H9 (cell line): ENCODE results near the gene FNDC3A. TPM values are rescaled to one million over a fixed set of nuclear protein-coding genes. Genes with fewer than 3 reads are reported as not detected.

Source experiments
- DNase-seq: peaks from one replicate; pipeline ENCODE4 v3.0.0-alpha.2; 2017
- H2AFZ ChIP-seq: one replicate; pipeline ENCODE4 v1.6.1; 2013; ENCODE audit warnings: mild to moderate bottlenecking, low read length, control low read depth, moderate library complexity
- H2AK5ac ChIP-seq: 2 replicates; pipeline ENCODE4 v1.6.1; 2013; ENCODE audit warnings: low read length, control low read depth, mixed read lengths; ENCODE audit not compliant: insufficient read length
- H2BK120ac ChIP-seq: one replicate; pipeline ENCODE4 v1.6.1; 2013; ENCODE audit warnings: low read depth, mild to moderate bottlenecking, low read length, control low read depth, inconsistent platforms; ENCODE audit not compliant: poor library complexity, severe bottlenecking
- H2BK12ac ChIP-seq: 2 replicates; pipeline ENCODE4 v1.6.1; 2013; ENCODE audit warnings: low read length, control low read depth, mixed read lengths, low read depth; ENCODE audit not compliant: insufficient read length
- H2BK15ac ChIP-seq: 2 replicates; pipeline ENCODE4 v1.6.1; 2013; ENCODE audit warnings: low read depth, low read length, control low read depth
- H2BK20ac ChIP-seq: one replicate; pipeline ENCODE4 v1.6.1; 2013; ENCODE audit warnings: low read depth, mild to moderate bottlenecking, low read length, control low read depth, inconsistent platforms; ENCODE audit not compliant: poor library complexity, severe bottlenecking
- H2BK5ac ChIP-seq: 2 replicates; pipeline ENCODE4 v1.6.1; 2013; ENCODE audit warnings: low read length, control low read depth, mixed read lengths; ENCODE audit not compliant: insufficient read length
- H3K14ac ChIP-seq: 2 replicates; pipeline ENCODE4 v1.6.1; 2013; ENCODE audit warnings: low read length, control low read depth; ENCODE audit not compliant: insufficient read depth
- H3K18ac ChIP-seq: 2 replicates; pipeline ENCODE4 v1.6.1; 2013; ENCODE audit warnings: low read depth, mild to moderate bottlenecking, mixed read lengths, low read length, control low read depth; ENCODE audit not compliant: insufficient read length
- H3K23ac ChIP-seq: 2 replicates; pipeline ENCODE4 v1.6.1; 2013; ENCODE audit warnings: low read length, control low read depth, mixed read lengths, low read depth; ENCODE audit not compliant: insufficient read length
- H3K23me2 ChIP-seq: 2 replicates; pipeline ENCODE4 v1.6.1; 2013; ENCODE audit warnings: low read depth, mild to moderate bottlenecking, mixed read lengths, low read length, control low read depth; ENCODE audit not compliant: insufficient read length, poor library complexity, severe bottlenecking
- H3K27ac ChIP-seq: 2 replicates; pipeline ENCODE4 v1.5.1; 2013; ENCODE audit warnings: low read length, control low read depth, mixed read lengths, low read depth; ENCODE audit not compliant: insufficient read length
- H3K27me3 ChIP-seq: 2 replicates; pipeline ENCODE4 v1.6.1; 2013; ENCODE audit warnings: low read length, control low read depth, inconsistent platforms; ENCODE audit not compliant: insufficient read depth
- H3K4ac ChIP-seq: 2 replicates; pipeline ENCODE4 v1.6.1; 2013; ENCODE audit warnings: low read depth, mild to moderate bottlenecking, control low read depth, inconsistent platforms, low read length, moderate library complexity
- H3K4me1 ChIP-seq: 2 replicates; pipeline ENCODE4 v1.6.1; 2013; ENCODE audit warnings: low read length, control low read depth, inconsistent platforms; ENCODE audit not compliant: insufficient read depth
- H3K4me2 ChIP-seq: 2 replicates; pipeline ENCODE4 v1.6.1; 2013; ENCODE audit warnings: low read length, control low read depth, mixed read lengths; ENCODE audit not compliant: insufficient read length, insufficient read depth
- H3K56ac ChIP-seq: 2 replicates; pipeline ENCODE4 v1.6.1; 2013; ENCODE audit warnings: low read depth, mild to moderate bottlenecking, mixed read lengths, low read length, control low read depth; ENCODE audit not compliant: insufficient read length
- H3K79me1 ChIP-seq: 2 replicates; pipeline ENCODE4 v1.6.1; 2013; ENCODE audit warnings: low read depth, mild to moderate bottlenecking, moderate library complexity, low read length, control low read depth, inconsistent platforms; ENCODE audit not compliant: insufficient read depth, poor library complexity, severe bottlenecking
- H3K79me2 ChIP-seq: 2 replicates; pipeline ENCODE4 v1.6.1; 2013; ENCODE audit warnings: low read length, control low read depth, inconsistent platforms; ENCODE audit not compliant: insufficient read depth
- H3K9ac ChIP-seq: 2 replicates; pipeline ENCODE4 v1.6.1; 2013; ENCODE audit warnings: low read length, control low read depth, mixed read lengths; ENCODE audit not compliant: insufficient read length; ENCODE audit errors: extremely low read depth
- H3K9me3 ChIP-seq: one replicate; pipeline ENCODE4 v1.6.1; 2013; ENCODE audit warnings: low read depth, low read length, inconsistent platforms; ENCODE audit not compliant: control insufficient read depth
- H3T11ph ChIP-seq: one replicate; pipeline ENCODE4 v1.6.1; 2013; ENCODE audit warnings: mild to moderate bottlenecking, low read length, control low read depth, inconsistent platforms
- H4K20me1 ChIP-seq: one replicate; pipeline ENCODE4 v1.6.1; 2013; ENCODE audit not compliant: control insufficient read depth, insufficient read length, insufficient read depth
- H4K5ac ChIP-seq: 2 replicates; pipeline ENCODE4 v1.6.1; 2013; ENCODE audit warnings: low read depth, mild to moderate bottlenecking, mixed read lengths, low read length, control low read depth; ENCODE audit not compliant: insufficient read length
- H4K8ac ChIP-seq: replicated peaks from 2 replicates; pipeline ENCODE4 v1.6.1; 2013; ENCODE audit warnings: low read length, control low read depth, mixed read lengths, low read depth; ENCODE audit not compliant: insufficient read length
- H4K91ac ChIP-seq: 2 replicates; pipeline ENCODE4 v1.6.1; 2013; ENCODE audit warnings: low read depth, mild to moderate bottlenecking, moderate library complexity, mixed read lengths, low read length, control low read depth; ENCODE audit not compliant: insufficient read length
- H3K27ac Mint-ChIP-seq, 3 experiments: 2 replicates in 2 of 3; 3 replicates in 1 of 3; pipeline ENCODE4 v1.8.0; 2020 to 2021; ENCODE audit warnings: mixed read lengths in 3 of 3, mild to moderate bottlenecking in 1 of 3, moderate library complexity in 1 of 3
- H3K27me3 Mint-ChIP-seq: 2 replicates; pipeline ENCODE4 v1.8.0; 2021; ENCODE audit warnings: low read depth, mild to moderate bottlenecking, moderate library complexity, mixed read lengths
- H3K36me3 Mint-ChIP-seq, 3 experiments: 2 replicates in 2 of 3; 3 replicates in 1 of 3; pipeline ENCODE4 v1.8.0; 2020 to 2021; ENCODE audit warnings: low read depth in 3 of 3, mixed read lengths in 3 of 3; ENCODE audit not compliant: insufficient read depth in 1 of 3
- H3K4me1 Mint-ChIP-seq, 2 experiments: 2 replicates each; pipeline ENCODE4 v1.8.0; 2020; ENCODE audit warnings: mixed read lengths in 2 of 2
- H3K4me3 Mint-ChIP-seq, 2 experiments: 2 replicates in 1 of 2; 3 replicates in 1 of 2; pipeline ENCODE4 v1.8.0; 2020 to 2021; ENCODE audit warnings: mild to moderate bottlenecking in 2 of 2, mixed read lengths in 2 of 2, moderate library complexity in 1 of 2
- H3K9me3 Mint-ChIP-seq, 2 experiments: 2 replicates in 1 of 2; 3 replicates in 1 of 2; pipeline ENCODE4 v1.8.0; 2020; ENCODE audit warnings: mild to moderate bottlenecking in 2 of 2, mixed read lengths in 2 of 2, moderate library complexity in 1 of 2
- WGBS: extraction: QIAGEN DNeasy Blood & Tissue Kit; methylation state at CpG from one replicate; pipeline ENCODE4 v1.1.7; 2013; ENCODE audit warnings: missing lambda C conversion rate, low lambda C conversion rate, mixed read lengths; ENCODE audit not compliant: insufficient read length; ENCODE audit errors: extremely low coverage; 5-methylcytosine and 5-hydroxymethylcytosine counted together
- total RNA-seq: library from RNA; stranded (reverse); gene quantifications from 2 replicates; pipeline ENCODE4 v1.2.1, GENCODE V29; 2021
- TF ChIP-seq, protein P1 (sequence below): fragments of 200-600 bp; sonication (generic); conservative IDR thresholded peaks from 3 replicates; pipeline ENCODE4 v1.8.0; 2021; ENCODE audit warnings: antibody characterized with exemption, mild to moderate bottlenecking

The FNDC3A gene
- total RNA-seq, 1 experiment from 2014 or later: 27.4 TPM

- Histone ChIP-seq H3K9ac (no peak overlapping the region), H3K56ac (no peak overlapping the region), H3K79me1 (no peaks in the 10 kb centered on the region), H2BK5ac (no peak overlapping the region), H3K27me3 (no peaks in the 10 kb centered on the region), H3K4me1 (no peaks in the 10 kb centered on the region), H3K23me2 (no peaks in the 10 kb centered on the region), H3K27ac (no peak overlapping the region), H4K5ac (no peak overlapping the region), H2BK15ac (no peak overlapping the region), H3K4ac (no peak overlapping the region), H3T11ph (no peak overlapping the region), H2BK120ac (no peak overlapping the region), H4K8ac (no peak overlapping the region), H3K14ac (no peak overlapping the region), H2AK5ac (no peak overlapping the region), H3K23ac (no peak overlapping the region), H2AFZ (no peak overlapping the region), H3K4me2 (no peak overlapping the region), H4K20me1 (no peaks in the 10 kb centered on the region), H3K79me2 (no peaks in the 10 kb centered on the region), H3K18ac (no peak overlapping the region), H4K91ac (no peak overlapping the region), H2BK12ac (no peak overlapping the region), H3K9me3 (no peaks in the 10 kb centered on the region), H2BK20ac (no peak overlapping the region)
- H3K4me3 Mint-ChIP-seq: no peak overlapping the region
- no peak for DNase-seq
- H3K27ac Mint-ChIP-seq: no peak overlapping the region
- no CpG with 5 or more reads among the region's 4 CpGs for WGBS
- TF ChIP-seq, protein P1, sequence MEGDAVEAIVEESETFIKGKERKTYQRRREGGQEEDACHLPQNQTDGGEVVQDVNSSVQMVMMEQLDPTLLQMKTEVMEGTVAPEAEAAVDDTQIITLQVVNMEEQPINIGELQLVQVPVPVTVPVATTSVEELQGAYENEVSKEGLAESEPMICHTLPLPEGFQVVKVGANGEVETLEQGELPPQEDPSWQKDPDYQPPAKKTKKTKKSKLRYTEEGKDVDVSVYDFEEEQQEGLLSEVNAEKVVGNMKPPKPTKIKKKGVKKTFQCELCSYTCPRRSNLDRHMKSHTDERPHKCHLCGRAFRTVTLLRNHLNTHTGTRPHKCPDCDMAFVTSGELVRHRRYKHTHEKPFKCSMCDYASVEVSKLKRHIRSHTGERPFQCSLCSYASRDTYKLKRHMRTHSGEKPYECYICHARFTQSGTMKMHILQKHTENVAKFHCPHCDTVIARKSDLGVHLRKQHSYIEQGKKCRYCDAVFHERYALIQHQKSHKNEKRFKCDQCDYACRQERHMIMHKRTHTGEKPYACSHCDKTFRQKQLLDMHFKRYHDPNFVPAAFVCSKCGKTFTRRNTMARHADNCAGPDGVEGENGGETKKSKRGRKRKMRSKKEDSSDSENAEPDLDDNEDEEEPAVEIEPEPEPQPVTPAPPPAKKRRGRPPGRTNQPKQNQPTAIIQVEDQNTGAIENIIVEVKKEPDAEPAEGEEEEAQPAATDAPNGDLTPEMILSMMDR: no peak
- H3K9me3 Mint-ChIP-seq: no peaks in the 10 kb centered on the region
- H3K27me3 Mint-ChIP-seq: no peaks in the 10 kb centered on the region; the same call in 1 of the 2 replicates
- no peaks in the 10 kb centered on the region for H3K36me3 Mint-ChIP-seq
- peaks cover 0 to 6% of the 10 kb centered on the region in 2 experiments; a peak in 1 of 4 replicates for H3K4me1 Mint-ChIP-seq
These were observed 13.4 kb upstream of the FNDC3A start for GRCh38 chr13:48962281-48962680.
